Smooth muscle cell (in vitro differentiated cells): ENCODE results near the gene DLD. TPM values are rescaled to one million over a fixed set of nuclear protein-coding genes. Genes with fewer than 3 reads are reported as not detected.

Experiments
- DNase-seq: peaks from one replicate; lab custom pipeline; 2025; ENCODE audit not compliant: unreplicated experiment; lab: John Stamatoyannopoulos, UW
- H2AFZ ChIP-seq: fragments of 200-600 bp; sonication (generic); 2 replicates; pipeline ENCODE4 v1.6.0; 2016; ENCODE audit warnings: antibody characterized with exemption, low read depth, mild to moderate bottlenecking
- H3F3A ChIP-seq: fragments of 200-600 bp; sonication (generic); 2 replicates; pipeline ENCODE4 v1.6.0; 2017; ENCODE audit warnings: antibody characterized with exemption, low read depth
- H3K27ac ChIP-seq: fragments of 200-600 bp; sonication (generic); 2 replicates; pipeline ENCODE4 v1.5.1; 2016; ENCODE audit warnings: low read depth, mild to moderate bottlenecking
- H3K27me3 ChIP-seq: fragments of 200-600 bp; sonication (generic); 2 replicates; pipeline ENCODE4 v1.6.1; 2016; ENCODE audit warnings: low read depth, mild to moderate bottlenecking
- H3K36me3 ChIP-seq: fragments of 200-600 bp; sonication (generic); 2 replicates; pipeline ENCODE4 v1.5.1; 2016; ENCODE audit warnings: low read depth
- H3K4me1 ChIP-seq: fragments of 200-600 bp; sonication (generic); 2 replicates; pipeline ENCODE4 v1.5.1; 2016; ENCODE audit warnings: low read depth
- H3K4me2 ChIP-seq: fragments of 200-600 bp; sonication (generic); 2 replicates; pipeline ENCODE4 v1.6.0; 2016; ENCODE audit warnings: mild to moderate bottlenecking
- H3K4me3 ChIP-seq: fragments of 200-600 bp; sonication (generic); 2 replicates; pipeline ENCODE4 v1.5.1; 2016; ENCODE audit warnings: mild to moderate bottlenecking
- H3K79me2 ChIP-seq: fragments of 200-600 bp; sonication (generic); 2 replicates; pipeline ENCODE4 v1.6.0; 2016; ENCODE audit warnings: low read depth, mild to moderate bottlenecking
- H3K9ac ChIP-seq: fragments of 200-600 bp; sonication (generic); 2 replicates; pipeline ENCODE4 v1.6.0; 2016; ENCODE audit warnings: low read depth
- H3K9me3 ChIP-seq: fragments of 200-600 bp; sonication (generic); replicated peaks from 2 replicates; pipeline ENCODE4 v1.5.1; 2016; ENCODE audit warnings: low read depth
- H4K20me1 ChIP-seq: fragments of 200-600 bp; sonication (generic); 2 replicates; pipeline ENCODE4 v1.6.0; 2016; ENCODE audit warnings: low read depth
- WGBS: methylation state at CpG from one replicate; pipeline ENCODE4 v1.1.7; 2016; ENCODE audit warnings: low lambda C conversion rate; 5-methylcytosine and 5-hydroxymethylcytosine counted together
- polyA plus RNA-seq: library from polyadenylated mRNA; unstranded; fragments of >200 nt; fragmentation: Nextera tagmentation; extraction: Ambion mirVana; gene quantifications from 2 replicates; pipeline ENCODE4 v1.2.1, GENCODE V29; 2016
- total RNA-seq: library from RNA; depleted of rRNA; stranded (reverse); fragments of >200 nt; gene quantifications from 2 replicates; pipeline ENCODE4 v1.2.3, GENCODE V29; 2014
- TF ChIP-seq, protein P1 (sequence below): fragments of 200-600 bp; sonication (generic); IDR thresholded peaks from 2 replicates; pipeline ENCODE4 v1.5.1; 2017; ENCODE audit warnings: borderline replicate concordance, mild to moderate bottlenecking, antibody characterized with exemption; ENCODE audit not compliant: insufficient read depth, poor library complexity, severe bottlenecking

The DLD gene, protein sequence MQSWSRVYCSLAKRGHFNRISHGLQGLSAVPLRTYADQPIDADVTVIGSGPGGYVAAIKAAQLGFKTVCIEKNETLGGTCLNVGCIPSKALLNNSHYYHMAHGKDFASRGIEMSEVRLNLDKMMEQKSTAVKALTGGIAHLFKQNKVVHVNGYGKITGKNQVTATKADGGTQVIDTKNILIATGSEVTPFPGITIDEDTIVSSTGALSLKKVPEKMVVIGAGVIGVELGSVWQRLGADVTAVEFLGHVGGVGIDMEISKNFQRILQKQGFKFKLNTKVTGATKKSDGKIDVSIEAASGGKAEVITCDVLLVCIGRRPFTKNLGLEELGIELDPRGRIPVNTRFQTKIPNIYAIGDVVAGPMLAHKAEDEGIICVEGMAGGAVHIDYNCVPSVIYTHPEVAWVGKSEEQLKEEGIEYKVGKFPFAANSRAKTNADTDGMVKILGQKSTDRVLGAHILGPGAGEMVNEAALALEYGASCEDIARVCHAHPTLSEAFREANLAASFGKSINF
- 165 and 172 TPM in 2 replicates for total RNA-seq
- 51.4 and 71.4 TPM in 2 replicates for polyA plus RNA-seq

DNA sequence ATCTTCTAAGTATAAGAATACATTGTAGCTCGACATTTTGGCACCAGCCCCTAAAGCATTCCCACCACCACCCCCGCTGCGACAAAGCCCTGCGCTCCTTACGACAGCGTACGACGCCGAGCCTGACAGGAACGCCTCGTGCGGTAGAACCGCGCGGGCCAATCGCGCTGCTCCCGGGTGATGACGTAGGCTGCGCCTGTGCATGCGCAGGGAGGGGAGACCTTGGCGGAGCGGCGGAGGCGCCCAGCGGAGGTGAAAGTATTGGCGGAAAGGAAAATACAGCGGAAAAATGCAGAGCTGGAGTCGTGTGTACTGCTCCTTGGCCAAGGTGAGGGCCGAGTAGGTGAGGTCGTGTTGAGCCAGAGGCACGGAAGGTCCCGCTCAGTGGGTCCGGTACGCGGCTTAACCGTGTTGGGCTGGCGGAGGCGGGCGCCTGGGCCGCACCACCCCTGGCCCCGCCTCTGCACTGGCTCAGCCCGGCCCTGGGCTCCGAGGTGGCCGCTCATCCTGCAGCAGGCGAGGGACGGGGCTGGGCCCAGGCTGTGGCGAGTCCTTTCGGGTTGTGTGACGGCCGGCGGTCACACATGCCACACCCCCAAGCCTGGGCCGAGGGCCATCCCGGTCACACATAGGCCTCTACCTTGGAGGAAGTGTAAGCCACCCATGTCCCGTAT is at the start of gene DLD:
Gene DLD (plus strand): TSS at position 222 of the 674 bp plus-strand sequence. CDS start 68 bp downstream, at position 290.
- no peaks in the 10 kb centered on the region for H3K9me3 ChIP-seq
- peak within 1 kb of the TSS; percentile 57 for H3K4me3 ChIP-seq
- H3F3A ChIP-seq: no peaks in the 10 kb centered on the region
- peak within 1 kb of the TSS; percentile 85 for H3K9ac ChIP-seq
- peak within 1 kb of the TSS; percentile 93 for H3K4me2 ChIP-seq
- H3K4me1 ChIP-seq: peaks cover 20% of the 10 kb centered on the region
- peaks cover 46% of the 10 kb centered on the region for H3K79me2 ChIP-seq
- whole genome bisulfite sequencing: 2% methylated on average over 54 of the region's 55 CpGs
- H4K20me1 ChIP-seq: peaks cover 38% of the 10 kb centered on the region
- peak within 1 kb of the TSS; percentile 94 for H2AFZ ChIP-seq
- peak within 1 kb of the TSS; percentile 82 for H3K27ac ChIP-seq
- peak; percentile 78 for DNase-seq
- TF ChIP-seq, protein P1, sequence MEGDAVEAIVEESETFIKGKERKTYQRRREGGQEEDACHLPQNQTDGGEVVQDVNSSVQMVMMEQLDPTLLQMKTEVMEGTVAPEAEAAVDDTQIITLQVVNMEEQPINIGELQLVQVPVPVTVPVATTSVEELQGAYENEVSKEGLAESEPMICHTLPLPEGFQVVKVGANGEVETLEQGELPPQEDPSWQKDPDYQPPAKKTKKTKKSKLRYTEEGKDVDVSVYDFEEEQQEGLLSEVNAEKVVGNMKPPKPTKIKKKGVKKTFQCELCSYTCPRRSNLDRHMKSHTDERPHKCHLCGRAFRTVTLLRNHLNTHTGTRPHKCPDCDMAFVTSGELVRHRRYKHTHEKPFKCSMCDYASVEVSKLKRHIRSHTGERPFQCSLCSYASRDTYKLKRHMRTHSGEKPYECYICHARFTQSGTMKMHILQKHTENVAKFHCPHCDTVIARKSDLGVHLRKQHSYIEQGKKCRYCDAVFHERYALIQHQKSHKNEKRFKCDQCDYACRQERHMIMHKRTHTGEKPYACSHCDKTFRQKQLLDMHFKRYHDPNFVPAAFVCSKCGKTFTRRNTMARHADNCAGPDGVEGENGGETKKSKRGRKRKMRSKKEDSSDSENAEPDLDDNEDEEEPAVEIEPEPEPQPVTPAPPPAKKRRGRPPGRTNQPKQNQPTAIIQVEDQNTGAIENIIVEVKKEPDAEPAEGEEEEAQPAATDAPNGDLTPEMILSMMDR: no peak
- no peaks in the 10 kb centered on the region for H3K27me3 ChIP-seq
- no peaks in the 10 kb centered on the region for H3K36me3 ChIP-seq

DNA sequence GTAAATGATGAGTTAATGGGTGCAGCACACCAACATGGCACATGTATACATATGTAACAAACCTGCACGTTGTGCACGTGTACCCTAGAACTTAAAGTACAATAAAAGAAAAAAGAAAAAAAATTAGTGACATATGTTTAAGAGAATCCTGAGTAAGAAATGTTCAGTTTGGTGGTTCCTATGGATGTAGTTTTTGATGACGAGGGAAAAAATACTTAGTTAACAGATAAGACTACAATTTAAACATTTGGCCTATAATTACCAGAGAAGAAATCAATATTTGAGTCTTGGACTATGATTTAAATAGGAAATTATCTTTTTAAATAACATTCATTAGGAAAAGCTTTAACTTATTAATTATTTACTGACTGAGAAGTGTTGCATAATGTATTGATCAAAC is 48.8 kb upstream of the DLD start:
- H3K9me3 ChIP-seq: no peaks in the 10 kb centered on the region
- no peaks in the 10 kb centered on the region for H3F3A ChIP-seq
- TF ChIP-seq, protein P1: no peak
- no peak overlapping the region for H3K4me3 ChIP-seq
- no peaks in the 10 kb centered on the region for H3K79me2 ChIP-seq
- H3K9ac ChIP-seq: no peak overlapping the region
- no peaks in the 10 kb centered on the region for H3K36me3 ChIP-seq
- no peak for DNase-seq
- no peaks in the 10 kb centered on the region for H4K20me1 ChIP-seq
- H2AFZ ChIP-seq: no peak overlapping the region
- H3K27ac ChIP-seq: no peak overlapping the region
- H3K4me1 ChIP-seq: no peaks in the 10 kb centered on the region
- H3K27me3 ChIP-seq: no peaks in the 10 kb centered on the region
- no peak overlapping the region for H3K4me2 ChIP-seq
- WGBS: 92% methylated on average over 3 of the region's 3 CpGs

DNA sequence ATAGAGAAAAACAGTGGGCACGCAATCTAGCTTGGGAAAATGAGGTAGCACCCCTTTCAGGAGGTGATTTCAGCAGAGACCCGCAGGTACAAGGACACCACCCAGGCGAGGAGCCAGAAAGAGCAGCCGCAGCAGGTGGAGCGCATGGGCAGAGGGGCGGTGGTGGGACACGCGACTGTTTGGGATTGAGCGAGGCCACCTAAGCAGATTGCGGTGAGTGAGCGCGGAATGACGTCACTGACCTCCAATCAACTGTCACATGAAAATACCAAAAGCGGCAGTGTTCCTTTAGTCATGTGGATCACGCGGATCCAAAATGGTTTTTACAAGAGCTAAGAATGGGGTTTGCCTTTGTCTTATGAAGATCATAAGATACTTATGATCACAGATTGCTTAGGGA is 47.8 kb upstream of the DLD start:
- Histone ChIP-seq H2AFZ (no peak overlapping the region), H3F3A (no peaks in the 10 kb centered on the region), H3K4me3 (no peak overlapping the region), H3K36me3 (no peaks in the 10 kb centered on the region), H3K27ac (no peak overlapping the region), H3K9ac (no peak overlapping the region), H3K27me3 (no peaks in the 10 kb centered on the region), H3K9me3 (no peaks in the 10 kb centered on the region), H3K79me2 (no peaks in the 10 kb centered on the region), H3K4me2 (no peak overlapping the region), H4K20me1 (no peaks in the 10 kb centered on the region), H3K4me1 (no peaks in the 10 kb centered on the region)
- no peak for DNase-seq
- TF ChIP-seq, protein P1: no peak
- WGBS: 94% methylated on average over 16 of the region's 16 CpGs
